K562 (cell line): ENCODE data around the gene MYOCD. TPM values are rescaled to one million over a fixed set of nuclear protein-coding genes. Genes with fewer than 3 reads are reported as not detected.

Experiments used
- ATAC-seq: fragments of 200-7000 bp; cut with Tn5 transposase; 3 replicates; pipeline ENCODE4 v1.9.1; 2020; ENCODE audit warnings: moderate library complexity
- BruUV-seq: library from RNA; stranded (reverse); fragments of 400-500 nt; replicated peaks from 2 replicates; lab custom pipeline; 2021; lab: Mats Ljungman, UMichigan
- CTCF ChIA-PET: fragments of 300-600 bp; formaldehyde crosslinking; extraction: SDS; loops from one replicate; lab custom pipeline; 2021; ENCODE audit warnings: low intra/inter-chr PET ratio; lab: Yijun Ruan, JAX
- POLR2A ChIA-PET: fragments of 300-600, 350-650 bp; sonication (Branson Sonifier 250); formaldehyde crosslinking; extraction: SDS; loops from one replicate; lab custom pipeline; 2021; ENCODE audit warnings: antibody characterized with exemption, inconsistent platforms; lab: Yijun Ruan, JAX
- DNase-seq, 4 experiments: peaks; one replicate each; pipeline versions ENCODE4 v3.0.0 to v3.0.0-alpha.2; 2011 to 2018; ENCODE audit warnings: low spot score in 3 of 4, mixed read lengths in 3 of 4; ENCODE audit errors: extremely low read depth in 1 of 4
- FAIRE-seq: peaks from 2 replicates; lab custom pipeline; 2011; peaks lifted over from hg19 to GRCh38; lab: Jason Lieb, UNC
- H2AFZ ChIP-seq: 2 replicates; pipeline ENCODE4 v1.6.0; 2011; ENCODE audit warnings: low read depth, low read length, control low read depth, inconsistent platforms
- H3K27ac ChIP-seq: fragments of 200-600 bp; 3 replicates; pipeline ENCODE4 v1.8.0; 2011; ENCODE audit warnings: low read depth, mild to moderate bottlenecking, control low read depth, inconsistent platforms, low read length, moderate library complexity, mixed read lengths; ENCODE audit errors: extremely low read depth
- H3K27me3 ChIP-seq, 2 experiments: fragments of 300-600 bp in 1 of 2; 2 replicates in 1 of 2; 3 replicates in 1 of 2; pipeline versions ENCODE4 v1.6.0 to v1.8.0; 2011; ENCODE audit warnings: inconsistent platforms in 2 of 2, low read length in 2 of 2, mild to moderate bottlenecking in 1 of 2, mixed read lengths in 1 of 2, moderate library complexity in 1 of 2; ENCODE audit not compliant: control insufficient read depth in 2 of 2, insufficient read depth in 2 of 2
- H3K36me3 ChIP-seq: fragments of 300-600 bp; 3 replicates; pipeline ENCODE4 v1.8.0; 2011; ENCODE audit warnings: mild to moderate bottlenecking, low read length, inconsistent platforms; ENCODE audit not compliant: control insufficient read depth, insufficient read depth
- H3K4me1 ChIP-seq, 2 experiments: fragments of 200-600 bp in 1 of 2; replicated peaks in 1 of 2; 2 replicates in 1 of 2; 3 replicates in 1 of 2; pipeline versions ENCODE4 v1.5.1 to v1.8.0; 2011; ENCODE audit warnings: inconsistent platforms in 2 of 2, low read length in 2 of 2, mild to moderate bottlenecking in 1 of 2, mixed read lengths in 1 of 2, moderate library complexity in 1 of 2; ENCODE audit not compliant: control insufficient read depth in 2 of 2, insufficient read depth in 2 of 2
- H3K4me2 ChIP-seq: 2 replicates; pipeline ENCODE4 v1.6.1; 2011; ENCODE audit warnings: low read length, control low read depth, inconsistent platforms, mixed read lengths; ENCODE audit not compliant: insufficient read depth
- H3K4me3 ChIP-seq: fragments of 200-600 bp; sonication (generic), shearing (Covaris generic); 2 replicates; pipeline ENCODE4 v1.5.1; 2016; ENCODE audit warnings: control low read depth, inconsistent platforms
- H3K79me2 ChIP-seq: fragments of 200-600 bp; 3 replicates; pipeline ENCODE4 v1.8.0; 2011; ENCODE audit warnings: low read length, inconsistent platforms; ENCODE audit not compliant: control insufficient read depth, insufficient read depth
- H3K9ac ChIP-seq, 2 experiments: 2 replicates each; pipeline versions ENCODE4 v1.6.0 to v1.6.1; 2011; ENCODE audit warnings: low read depth in 2 of 2, low read length in 2 of 2, control low read depth in 1 of 2, inconsistent platforms in 1 of 2, mild to moderate bottlenecking in 1 of 2, mixed read lengths in 1 of 2; ENCODE audit not compliant: insufficient read depth in 1 of 2
- H3K9me1 ChIP-seq: one replicate; pipeline ENCODE4 v1.6.0; 2011; ENCODE audit warnings: inconsistent platforms, mild to moderate bottlenecking, low read length, moderate library complexity; ENCODE audit not compliant: control insufficient read depth, insufficient read depth
- H3K9me3 ChIP-seq: replicated peaks from 2 replicates; pipeline ENCODE4 v1.5.1; 2011; ENCODE audit warnings: low read depth, low read length, inconsistent platforms; ENCODE audit not compliant: control insufficient read depth, insufficient read depth
- H4K20me1 ChIP-seq: replicated peaks from 2 replicates; pipeline ENCODE4 v1.6.1; 2011; ENCODE audit warnings: low read length, inconsistent platforms, mixed read lengths; ENCODE audit not compliant: control insufficient read depth, insufficient read depth
- BCLAF1 ChIP-seq, 2 experiments: fragments of 450-650 bp in 1 of 2; IDR thresholded peaks; 2 replicates each; pipeline ENCODE4 v1.6.1; 2011 to 2017; ENCODE audit warnings: low read depth in 2 of 2, antibody characterized with exemption in 1 of 2, borderline replicate concordance in 1 of 2, low read length in 1 of 2, mild to moderate bottlenecking in 1 of 2, mixed read lengths in 1 of 2; ENCODE audit not compliant: control insufficient read depth in 1 of 2
- CHAMP1 ChIP-seq: fragments of 450-650 bp; IDR thresholded peaks from 2 replicates; pipeline ENCODE4 v1.6.1; 2016; ENCODE audit warnings: mild to moderate bottlenecking
- CTBP1 ChIP-seq: fragments of 450-650 bp; IDR thresholded peaks from 2 replicates; pipeline ENCODE4 v1.6.1; 2016; ENCODE audit warnings: borderline replicate concordance
- ELF4 ChIP-seq: fragments of 450-650 bp; formaldehyde crosslinking; IDR thresholded peaks from 2 replicates; pipeline ENCODE4 v1.4.0; 2022; ENCODE audit warnings: missing genetic modification characterization
- FOXM1 ChIP-seq, 2 experiments: fragments of 450-650 bp in 1 of 2; sonication (generic) in 1 of 2; formaldehyde crosslinking in 1 of 2; IDR thresholded peaks; 2 replicates each; pipeline versions ENCODE4 v1.6.1 to v1.9.0; 2017 to 2022; ENCODE audit warnings: low read depth in 2 of 2, mild to moderate bottlenecking in 2 of 2, missing genetic modification reagents in 1 of 2, moderate library complexity in 1 of 2
- HBP1 ChIP-seq: fragments of 450-650 bp; formaldehyde crosslinking; IDR thresholded peaks from 2 replicates; pipeline ENCODE4 v1.4.0; 2022; ENCODE audit warnings: missing genetic modification characterization
- KLF10 ChIP-seq: fragments of 250-450 bp; sonication (Bioruptor Pico); IDR thresholded peaks from 2 replicates; pipeline ENCODE4 v1.6.1; 2021; ENCODE audit warnings: matching md5 sums
- MAFG ChIP-seq: fragments of 450-650 bp; conservative IDR thresholded peaks from 2 replicates; pipeline ENCODE4 v1.6.1; 2016; ENCODE audit warnings: missing genetic modification characterization, missing compliant biosample characterization
- NR0B1 ChIP-seq: fragments of 450-650 bp; IDR thresholded peaks from one replicate; pipeline ENCODE4 v1.6.1; 2018; ENCODE audit warnings: mild to moderate bottlenecking, moderate library complexity; ENCODE audit not compliant: partially characterized antibody
- ZKSCAN8 ChIP-seq: fragments of 200-800 bp; sonication (Bioruptor generic); IDR thresholded peaks from 2 replicates; pipeline ENCODE4 v1.6.1; 2016; ENCODE audit warnings: missing genetic modification characterization, missing compliant biosample characterization
- ZNF133 ChIP-seq: fragments of 250-450 bp; sonication (Bioruptor Pico); IDR thresholded peaks from 2 replicates; pipeline ENCODE4 v1.4.0; 2020; ENCODE audit warnings: mild to moderate bottlenecking
- ZNF324 ChIP-seq: fragments of 250-450 bp; sonication (Bioruptor Pico); IDR thresholded peaks from 2 replicates; pipeline ENCODE4 v1.4.0; 2020; ENCODE audit warnings: mild to moderate bottlenecking
- WGBS: fragments of 100-300 bp; shearing (Covaris generic); methylation state at CpG from one replicate; pipeline ENCODE4 v1.1.6; 2016; ENCODE audit warnings: low coverage, mixed read lengths; ENCODE audit not compliant: insufficient coverage; ENCODE audit errors: missing lambda C conversion rate; 5-methylcytosine and 5-hydroxymethylcytosine counted together
- in situ Hi-C: fragments of 300-500 bp; cut with MboI; formaldehyde crosslinking; loops from 4 replicates; pipeline ENCODE4 v1.15.0; 2018; ENCODE audit warnings: inconsistent platforms, mixed read lengths
- intact Hi-C: fragments of 100-400 bp; cut with micrococcal nuclease; formaldehyde crosslinking; loops from 2 replicates; pipeline ENCODE4 v1.14.2; 2022
- polyA plus RNA-seq, 8 experiments: library from polyadenylated mRNA; depleted of rRNA in 4 of 8; stranded (reverse) in 5 of 8; unstranded in 3 of 8; fragments of >200 nt; fragmentation: Nextera tagmentation in 2 of 8; fragmentation: Illumina TruSeq in 1 of 8; extraction: Ambion mirVana in 2 of 8; extraction: Trizol in 1 of 8; gene quantifications; 2 replicates each; pipeline versions ENCODE4 v1.2.1 to v1.2.3, GENCODE V29; 2011 to 2014; ENCODE audit warnings: inconsistent platforms in 1 of 8, missing spikeins in 1 of 8
- total RNA-seq, 7 experiments: library from RNA; depleted of rRNA in 6 of 7; stranded (reverse); fragments of >200 nt in 6 of 7; fragmentation: Illumina TruSeq in 2 of 7; extraction: Trizol in 2 of 7; gene quantifications; 2 replicates each; pipeline versions ENCODE4 v1.2.1 to v1.2.3, GENCODE V29; 2011 to 2021; ENCODE audit warnings: low replicate concordance in 1 of 7

The MYOCD gene
- total and polyA plus RNA-seq, 9 of the 15 experiments (the other 6 are each of a cell fraction or from before 2014, with no cell fraction given): not detected

GRCh38 chr17:12616161-12616560 is 49.5 kb upstream of the MYOCD start:
- no peak overlapping the region for H3K4me2 ChIP-seq
- ATAC-seq (no peak), FAIRE-seq (no peak), DNase-seq (no peak)
- no peaks in the 10 kb centered on the region for H3K27me3 ChIP-seq
- no TSS peak for BruUV-seq
- H3K4me3 ChIP-seq: no peak overlapping the region
- H3K27ac ChIP-seq: no peak overlapping the region
- WGBS: 6% methylated on average over 2 of the region's 2 CpGs
- no peaks in the 10 kb centered on the region for H3K36me3 ChIP-seq
- H2AFZ ChIP-seq: no peak overlapping the region
- H3K4me1 ChIP-seq: no peaks in the 10 kb centered on the region
- no peaks in the 10 kb centered on the region for H3K79me2 ChIP-seq
- H3K9ac ChIP-seq: no peak overlapping the region
- in situ Hi-C loops: no loop called here
- no peaks in the 10 kb centered on the region for H3K9me3 ChIP-seq
- intact Hi-C loops: no loop called here
- H4K20me1 ChIP-seq: no peaks in the 10 kb centered on the region
- ChIA-PET POLR2A (no interaction called here), CTCF (no interaction called here)
- no peaks in the 10 kb centered on the region for H3K9me1 ChIP-seq
- TF ChIP-seq CHAMP1: no peak
- TF ChIP-seq BCLAF1 (IDR thresholded peaks at IDR 0.05; ENCODE audit: borderline replicate concordance in 1 of 2, control insufficient read depth in 1 of 2, low read depth in 2 of 2, low read length in 1 of 2): no peak
- no peak for TF ChIP-seq ZKSCAN8
- no peak for TF ChIP-seq FOXM1 (IDR thresholded peaks at IDR 0.05; ENCODE audit: low read depth)
- TF ChIP-seq FOXM1 (CRISPR knock-in tag; IDR thresholded peaks at IDR 0.05; ENCODE audit: low read depth): no peak
- no peak for TF ChIP-seq NR0B1
- no peak for TF ChIP-seq HBP1 (CRISPR knock-in tag)
- TF ChIP-seq ELF4 (CRISPR knock-in tag): no peak
- TF ChIP-seq ZNF133: no peak
- no peak for TF ChIP-seq MAFG
- no peak for TF ChIP-seq KLF10 (CRISPR knock-in tag)
- TF ChIP-seq CTBP1: no peak
- TF ChIP-seq ZNF324 (CRISPR knock-in tag): no peak
